ENCODE data around the gene GNG12.

Gene GNG12

DNA sequence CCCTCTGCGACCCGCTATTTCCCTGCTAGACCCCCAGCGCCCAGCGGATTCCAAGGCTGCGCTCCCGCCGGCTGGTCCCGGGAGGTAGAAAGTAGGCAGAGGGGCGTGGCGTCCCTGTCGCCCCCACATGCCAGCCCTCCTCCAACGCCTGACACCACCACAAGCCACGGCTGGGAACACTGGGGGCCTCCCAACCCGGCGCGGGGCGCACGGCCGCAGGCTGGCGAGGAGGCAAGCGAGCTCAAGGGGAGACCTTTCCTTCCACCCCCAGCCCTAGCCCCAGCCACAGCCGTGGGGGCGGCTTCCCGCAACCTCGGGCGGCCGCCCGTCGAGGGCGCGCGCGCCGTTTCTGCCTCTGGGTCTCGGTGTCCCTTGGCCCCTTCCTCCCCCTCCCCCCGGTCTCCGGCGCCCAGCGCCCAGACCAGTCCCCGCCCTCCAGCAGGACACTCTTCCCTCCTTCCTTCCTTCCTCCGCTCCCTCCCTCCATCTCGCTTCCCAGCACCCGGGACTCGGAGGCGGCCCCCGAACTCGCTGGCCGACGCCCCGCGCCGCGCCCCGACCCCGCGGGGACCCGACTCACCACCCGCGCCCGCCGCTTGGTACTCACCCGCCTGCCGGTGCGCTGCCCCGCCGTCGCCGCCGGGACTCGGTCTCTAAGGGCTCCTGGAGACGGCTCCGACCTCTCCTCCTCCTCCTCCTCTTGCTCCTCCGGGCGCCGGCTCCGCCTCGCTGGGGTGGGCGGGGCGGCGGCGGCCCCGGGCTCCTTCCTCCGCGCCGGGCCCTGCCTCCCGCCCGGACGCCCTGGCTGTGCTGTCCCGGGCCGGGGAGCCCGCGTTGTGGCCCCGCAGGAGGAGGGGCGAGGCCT lies at the start of gene GNG12:
Gene GNG12, minus strand, starts transcription at position 731 of the 865 bp plus-strand sequence. CDS start 125,781 bp downstream, outside the sequence.
- peak in 5 of 10 donors; percentile 29 to 84 (median 73) for DNase-seq
- intact Hi-C loops (cut with DNase I) = loop anchor here (10.0 kb wide), 1 partner anchor 68 kb away; no protein-coding TSS in a partner anchor

- intact Hi-C loops (cut with DNase I) = no loop called here
- DNase-seq = no peak
These were observed 49.1 kb upstream of the GNG12 start for GRCh38 chr1:67882196-67882958.

DNA sequence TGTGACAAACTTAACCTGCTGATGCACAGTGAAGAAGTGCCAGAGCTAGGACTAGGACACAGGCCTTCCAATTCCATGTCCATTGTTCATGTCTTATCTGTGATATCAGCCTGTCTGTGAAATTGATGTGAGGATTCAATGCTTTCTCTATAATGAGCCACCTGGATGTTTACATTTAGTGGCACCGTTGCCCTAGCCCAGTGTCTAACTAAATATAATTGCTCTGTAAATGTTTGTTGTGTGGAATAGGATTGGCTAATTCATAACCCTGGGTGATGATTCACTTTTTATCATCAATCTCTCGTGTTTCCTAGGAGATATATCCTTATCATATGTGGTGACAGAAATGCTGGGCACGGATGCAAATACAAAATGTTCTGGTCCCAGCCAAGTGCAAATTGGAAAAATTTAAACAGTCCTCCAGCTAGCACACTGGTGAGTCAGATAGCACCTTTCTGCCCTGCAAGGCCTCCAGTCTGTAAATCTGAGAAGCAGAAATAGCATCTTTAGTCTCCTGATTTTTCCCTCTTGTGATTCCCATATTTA lies 46.9 kb upstream of the GNG12 start:
- intact Hi-C loops (cut with DNase I) = no loop called here
- no peak for DNase-seq

DNA sequence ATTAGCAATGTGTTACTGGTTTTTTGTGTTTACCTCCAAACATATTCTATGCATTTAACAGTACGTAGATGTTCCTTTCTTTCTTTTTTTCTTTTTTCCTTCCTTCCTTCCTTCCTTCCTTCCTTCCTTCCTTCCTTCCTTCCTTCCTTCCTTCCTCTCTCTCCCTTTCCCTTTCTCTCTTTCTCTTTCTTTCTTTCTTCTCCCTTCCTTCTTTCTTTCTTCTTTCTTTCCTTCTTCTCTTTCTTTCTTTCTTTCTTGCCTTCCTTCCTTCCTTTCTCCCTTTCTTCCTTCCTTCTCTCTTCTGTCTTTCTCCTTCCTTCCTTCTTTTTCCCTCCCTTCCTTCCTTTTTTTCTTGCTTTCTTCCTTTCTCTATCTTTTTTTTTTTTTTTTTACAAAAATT lies 46.2 kb upstream of the GNG12 start:
- DNase-seq = no peak
- intact Hi-C loops (cut with DNase I) = no loop called here

DNA sequence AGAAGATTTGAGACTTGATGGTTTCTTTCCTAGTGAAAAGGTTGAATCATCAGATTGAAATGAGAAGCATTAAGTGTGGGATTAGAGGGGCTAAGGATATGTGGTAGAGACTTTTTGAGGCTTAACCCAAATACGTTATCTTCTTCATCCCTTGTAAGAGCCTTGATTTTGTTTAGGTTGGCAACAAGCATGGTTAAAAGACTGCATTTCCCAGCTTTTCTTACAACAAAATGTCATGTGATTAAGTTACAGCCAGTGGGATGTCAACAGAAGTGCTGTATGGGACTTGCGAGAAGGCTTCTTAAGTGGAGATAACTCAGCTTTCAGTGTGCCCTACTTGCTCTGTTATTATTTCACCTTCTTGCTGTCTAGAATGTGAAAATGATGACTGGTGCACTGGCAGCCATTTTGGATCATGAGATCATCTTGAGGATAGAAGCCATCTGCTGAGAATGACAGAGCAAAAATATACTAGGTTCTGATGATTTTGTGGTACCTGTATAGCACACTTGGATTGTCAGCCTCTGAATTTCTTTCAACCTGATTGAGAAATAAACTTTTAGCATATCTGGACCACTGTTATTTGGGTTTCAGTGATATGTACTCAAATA lies 41.3 kb upstream of the GNG12 start:
- intact Hi-C loops (cut with DNase I) = no loop called here
- DNase-seq = no peak

DNA sequence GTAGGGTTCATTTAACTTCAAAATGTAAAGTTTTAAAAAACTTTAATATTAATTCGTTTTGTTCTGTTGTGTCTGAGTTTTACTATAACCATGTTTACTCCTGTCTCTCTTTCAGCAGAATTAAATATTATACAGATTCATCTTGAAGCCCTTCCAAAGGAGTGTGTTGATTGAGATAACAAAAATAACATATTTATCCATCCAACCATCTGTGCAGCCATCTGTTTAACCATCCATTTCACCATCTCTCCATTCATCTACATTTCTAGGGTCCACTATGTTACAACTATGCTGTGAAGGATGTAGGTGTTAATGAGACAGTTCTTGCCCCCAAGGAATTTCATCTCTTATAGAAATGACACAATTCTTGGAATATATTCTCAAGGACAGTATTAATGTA lies 36.0 kb upstream of the GNG12 start:
- intact Hi-C loops (cut with DNase I) = no loop called here
- no peak for DNase-seq

GRCh38 chr1:67863637-67864036 lies 30.4 kb upstream of the GNG12 start:
- intact Hi-C loops (cut with DNase I) = no loop called here

DNA sequence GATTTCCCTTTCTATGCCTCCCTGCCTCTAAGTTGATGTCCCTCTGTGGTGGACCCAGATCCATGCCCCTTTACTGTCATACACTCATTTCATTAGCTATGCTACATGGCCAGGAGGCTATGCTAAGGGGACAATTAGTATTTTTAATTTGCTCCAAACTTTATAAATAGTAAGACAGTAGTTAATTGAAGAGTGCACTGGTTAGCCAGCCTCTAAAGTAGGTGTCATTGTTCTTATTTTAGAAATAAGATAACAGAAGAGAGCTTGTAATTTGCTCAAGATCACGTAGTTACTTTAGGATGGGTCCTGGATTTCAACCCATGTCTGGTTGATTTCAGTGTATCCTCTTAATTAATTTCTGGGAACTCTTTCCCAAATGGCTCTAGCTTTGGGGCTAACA lies 29.4 kb upstream of the GNG12 start:
- intact Hi-C loops (cut with DNase I) = no loop called here
- DNase-seq = no peak

More at GRCh38 chr1:67863637-67864036, 30.4 kb upstream of the GNG12 start:
- DNase-seq = no peak

DNA sequence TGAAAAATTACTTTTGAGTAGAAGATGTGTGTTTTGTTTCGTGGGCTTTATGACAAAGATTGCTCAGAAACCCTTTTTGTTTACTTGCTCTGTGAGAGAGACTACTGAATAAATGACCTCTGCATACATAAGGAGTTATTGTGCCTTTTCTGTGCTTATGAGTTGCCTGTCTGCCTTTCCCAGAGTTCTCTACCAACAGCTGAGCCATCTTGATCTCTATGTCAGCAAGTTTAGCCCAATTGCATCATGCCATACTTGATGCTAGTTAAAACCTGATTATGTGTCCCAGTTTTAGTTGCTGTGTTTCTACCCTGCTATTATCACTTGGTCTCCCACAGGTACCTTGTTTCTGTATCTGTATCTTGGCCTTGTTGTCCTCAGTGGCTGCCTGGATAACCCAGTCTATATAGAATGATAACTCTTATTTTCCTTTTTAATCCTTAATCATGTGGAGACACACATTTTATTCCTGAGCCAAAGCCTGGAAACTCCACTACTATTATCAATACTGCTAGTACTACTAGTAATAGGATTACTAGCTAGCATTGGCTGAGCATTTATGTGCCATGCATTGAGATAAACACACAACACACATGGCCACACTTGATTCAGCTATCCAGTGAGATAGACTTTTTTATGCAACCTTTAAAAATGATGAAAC lies 28.7 kb upstream of the GNG12 start:
- intact Hi-C loops (cut with DNase I) = no loop called here
- DNase-seq = no peak

- intact Hi-C loops (cut with DNase I) = no loop called here
- no peak for DNase-seq
These were observed 27.5 kb upstream of the GNG12 start for GRCh38 chr1:67860776-67861175.

DNA sequence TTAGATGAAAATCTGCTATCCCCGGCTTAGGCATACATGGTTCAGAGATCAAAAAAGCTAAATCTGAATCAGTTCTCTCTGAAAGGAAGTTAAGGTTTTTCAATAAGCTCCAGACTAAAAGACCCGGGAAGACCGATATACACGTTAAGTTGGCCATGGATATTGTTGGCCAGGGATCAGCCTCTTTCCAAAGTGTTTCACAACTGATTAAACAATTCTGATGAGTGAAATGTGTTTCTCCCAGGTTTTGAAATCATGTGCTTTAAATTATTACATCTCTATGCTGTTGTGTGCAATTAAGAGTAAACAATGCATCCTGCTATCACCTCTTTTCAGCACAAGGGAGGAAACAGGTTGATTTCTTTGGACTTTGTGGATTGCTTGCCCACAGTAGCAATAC lies 23.7 kb upstream of the GNG12 start:
- intact Hi-C loops (cut with DNase I) = loop anchor here (10.0 kb wide), 1 partner anchor 488 kb away; no protein-coding TSS in a partner anchor
- DNase-seq = no peak

DNA sequence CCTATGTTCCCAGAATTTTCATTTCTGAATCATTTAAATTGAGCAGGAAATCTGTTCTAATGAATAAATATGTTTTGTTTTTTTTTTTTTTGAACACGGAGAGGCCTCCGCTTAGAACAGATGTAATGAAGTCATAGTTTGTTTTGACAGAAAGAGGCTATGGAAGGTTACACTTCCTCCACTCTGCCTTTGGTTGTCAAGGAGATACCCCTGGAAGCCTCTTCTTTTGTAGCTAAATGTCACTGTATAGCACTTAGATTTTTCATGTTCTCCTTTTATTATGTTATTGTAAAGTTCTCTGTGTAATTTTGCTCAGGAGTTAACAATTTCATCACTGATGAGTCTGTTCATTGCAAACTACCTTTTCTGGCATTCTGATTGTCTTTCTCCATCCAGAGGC lies 22.7 kb upstream of the GNG12 start:
- no peak for DNase-seq
- intact Hi-C loops (cut with DNase I) = loop anchor here (10.0 kb wide), 1 partner anchor 489 kb away; no protein-coding TSS in a partner anchor

DNA sequence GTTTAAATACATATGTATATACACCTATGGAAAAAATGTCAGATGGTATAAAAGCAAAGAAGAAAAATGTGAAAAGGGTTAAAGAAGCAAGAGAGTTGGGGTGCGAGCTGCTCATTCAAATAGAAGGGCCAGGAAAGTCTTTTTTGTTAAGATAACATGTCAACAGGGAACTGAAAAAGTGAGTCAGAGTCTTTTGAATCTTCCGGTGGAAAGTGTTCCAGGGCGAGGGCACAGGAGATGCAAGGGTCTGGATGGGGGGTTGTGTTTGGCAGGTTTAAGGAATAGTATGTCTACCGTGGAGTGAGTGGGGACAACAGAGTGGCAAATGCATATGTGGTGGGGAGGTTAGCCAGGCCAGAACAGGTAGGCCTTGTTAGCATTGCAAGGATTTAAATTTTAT lies 22.2 kb upstream of the GNG12 start:
- DNase-seq = no peak
- intact Hi-C loops (cut with DNase I) = loop anchor here (10.0 kb wide), 1 partner anchor 489 kb away; no protein-coding TSS in a partner anchor

DNA sequence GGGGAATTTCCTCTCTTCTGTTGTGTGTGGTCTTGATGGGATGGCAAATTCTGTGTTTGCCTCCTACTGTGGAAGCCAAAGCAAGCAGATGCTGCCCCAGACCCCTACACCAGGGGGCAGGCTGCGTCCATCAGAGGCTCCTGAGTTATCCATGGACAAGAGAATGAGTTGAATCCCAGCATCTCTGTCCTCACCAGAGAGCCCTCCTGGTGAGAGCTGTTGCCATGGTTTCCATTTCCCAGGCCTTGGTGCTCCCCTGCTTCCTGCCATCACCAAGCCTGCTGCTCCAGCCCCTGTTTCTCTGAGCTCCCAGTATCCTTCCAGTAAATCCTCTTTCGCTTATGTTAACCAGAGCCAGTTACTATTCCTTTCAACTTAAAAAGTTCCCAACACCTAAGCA lies 20.4 kb upstream of the GNG12 start:
- intact Hi-C loops (cut with DNase I) = loop anchor here (10.0 kb wide), 1 partner anchor 491 kb away; no protein-coding TSS in a partner anchor
- DNase-seq = peak in 8 of 10 donors; percentile 47 to 92 (median 58)

DNA sequence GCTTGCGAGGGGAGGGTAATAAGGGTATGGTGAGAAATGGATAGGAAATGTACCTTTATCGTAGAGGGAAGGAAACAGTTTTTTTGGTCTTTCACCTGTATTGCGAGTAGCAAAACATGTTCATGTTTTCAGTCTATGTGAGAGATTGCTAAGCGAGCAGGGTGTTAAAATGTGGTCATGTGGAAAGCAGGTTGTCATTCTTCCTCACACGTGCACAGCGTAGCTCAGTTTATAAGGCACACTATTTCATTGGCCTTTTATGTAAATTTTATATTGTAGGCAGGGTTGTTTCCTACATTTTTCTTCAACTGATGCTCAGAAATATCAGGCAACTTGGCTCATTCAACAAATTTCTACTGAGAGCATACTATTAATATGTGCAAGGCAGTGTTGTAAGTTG lies 18.5 kb upstream of the GNG12 start:
- intact Hi-C loops (cut with DNase I) = loop anchor here (2.0 to 10.0 kb wide), 2 partner anchors 261 to 493 kb away; no protein-coding TSS in a partner anchor
- DNase-seq = no peak

GRCh38 chr1:67850611-67851075 lies 17.4 kb upstream of the GNG12 start:
- intact Hi-C loops (cut with DNase I) = loop anchor here (2.0 to 10.0 kb wide), 2 partner anchors 262 to 494 kb away; no protein-coding TSS in a partner anchor
- DNase-seq = peak in 6 of 10 donors; percentile 14 to 88 (median 48)

- no peak for DNase-seq
- intact Hi-C loops (cut with DNase I) = loop anchor here (2.0 to 10.0 kb wide), 2 partner anchors 263 to 495 kb away; no protein-coding TSS in a partner anchor
These were observed 16.9 kb upstream of the GNG12 start for GRCh38 chr1:67850151-67850551.

- DNase-seq = no peak
- intact Hi-C loops (cut with DNase I) = no loop called here
These were observed 14.2 kb upstream of the GNG12 start for GRCh38 chr1:67847466-67847865.

GRCh38 chr1:67846538-67846937 lies 13.3 kb upstream of the GNG12 start:
- intact Hi-C loops (cut with DNase I) = no loop called here
- DNase-seq = no peak

DNA sequence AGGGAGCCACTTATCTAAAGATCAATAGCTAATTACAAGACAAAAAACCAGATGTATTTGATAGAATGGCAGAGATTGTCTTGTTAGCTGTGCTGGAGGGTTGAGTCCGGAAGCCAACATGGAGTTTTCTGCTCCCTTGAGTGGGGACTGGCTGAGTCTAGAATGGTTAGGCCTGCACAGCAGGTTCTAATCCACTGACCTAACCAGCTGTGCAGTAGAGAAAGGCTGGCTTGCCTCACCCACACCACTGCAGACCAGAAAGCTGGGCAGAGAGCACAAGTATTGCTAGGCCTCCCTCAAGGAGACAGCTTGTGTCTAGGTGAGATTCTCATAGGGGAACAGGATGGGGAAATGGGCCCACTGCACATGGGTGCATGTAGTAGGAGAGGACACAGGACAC lies 11.7 kb upstream of the GNG12 start:
- intact Hi-C loops (cut with DNase I) = no loop called here
- DNase-seq = no peak
